Endothelial cell of umbilical vein (primary cell): ENCODE data around the gene MRPL53. TPM values are rescaled to one million over a fixed set of nuclear protein-coding genes. Genes with fewer than 3 reads are reported as not detected.

Experiments
- BruUV-seq: library from RNA; stranded (reverse); fragments of 400-500 nt; replicated peaks from 2 replicates; lab custom pipeline; 2021; lab: Mats Ljungman, UMichigan
- CTCF ChIA-PET: fragments of 300-600, 350-600 bp; sonication (Branson Sonifier 250); formaldehyde crosslinking; loops from one replicate; lab custom pipeline; 2021; ENCODE audit warnings: antibody characterized with exemption, inconsistent platforms; lab: Charles Lee
- POLR2A ChIA-PET: fragments of 300-600, 350-600 bp; sonication (Branson Sonifier 250); formaldehyde crosslinking; loops from one replicate; lab custom pipeline; 2021; ENCODE audit warnings: antibody characterized with exemption, inconsistent platforms; lab: Charles Lee
- DNase-seq: peaks from one replicate; pipeline ENCODE4 v3.0.0-alpha.2; 2011; ENCODE audit warnings: low read depth, low spot score
- FAIRE-seq: peaks from 2 replicates; lab custom pipeline; 2011; peaks lifted over from hg19 to GRCh38; lab: Jason Lieb, UNC
- H2AFZ ChIP-seq: 2 replicates; pipeline ENCODE4 v1.6.0; 2012; ENCODE audit warnings: low read depth, low read length, control low read depth, inconsistent platforms
- H3K27ac ChIP-seq: 2 replicates; pipeline ENCODE4 v1.5.1; 2011; ENCODE audit warnings: low read depth, mild to moderate bottlenecking, control low read depth, low read length, moderate library complexity; ENCODE audit not compliant: insufficient read depth
- H3K27me3 ChIP-seq, 2 experiments: 2 replicates each; pipeline versions ENCODE4 v1.6.0 to v1.6.1; 2011; ENCODE audit warnings: low read length in 2 of 2, mixed read lengths in 1 of 2; ENCODE audit not compliant: control insufficient read depth in 2 of 2, insufficient read depth in 2 of 2
- H3K36me3 ChIP-seq, 2 experiments: 2 replicates in 1 of 2; 3 replicates in 1 of 2; pipeline ENCODE4 v1.5.1; 2011; ENCODE audit warnings: low read length in 2 of 2, mild to moderate bottlenecking in 1 of 2, moderate library complexity in 1 of 2; ENCODE audit not compliant: control insufficient read depth in 2 of 2, insufficient read depth in 2 of 2; ENCODE audit errors: extremely low read depth in 1 of 2
- H3K4me1 ChIP-seq: 3 replicates; pipeline ENCODE4 v1.5.1; 2011; ENCODE audit warnings: mild to moderate bottlenecking, low read length; ENCODE audit not compliant: control insufficient read depth, insufficient read depth; ENCODE audit errors: extremely low read depth
- H3K4me2 ChIP-seq: 2 replicates; pipeline ENCODE4 v1.6.1; 2011; ENCODE audit warnings: low read length, control low read depth, mixed read lengths; ENCODE audit not compliant: insufficient read depth
- H3K4me3 ChIP-seq, 3 experiments: fragments of 200-600 bp in 1 of 3; sonication (generic), shearing (Covaris generic) in 1 of 3; replicated peaks in 1 of 3; 2 replicates each; pipeline ENCODE4 v1.5.1; 2011 to 2016; ENCODE audit warnings: control low read depth in 3 of 3, low read length in 3 of 3, mild to moderate bottlenecking in 2 of 3, inconsistent platforms in 1 of 3, low read depth in 1 of 3, moderate library complexity in 1 of 3; ENCODE audit not compliant: insufficient read depth in 1 of 3
- H3K79me2 ChIP-seq: 2 replicates; pipeline ENCODE4 v1.6.0; 2012; ENCODE audit warnings: low read length, inconsistent platforms; ENCODE audit not compliant: control insufficient read depth, insufficient read depth
- H3K9ac ChIP-seq: replicated peaks from 2 replicates; pipeline ENCODE3; 2011; ENCODE audit warnings: low read length, control low read depth; ENCODE audit not compliant: insufficient read depth; ENCODE audit errors: extremely low read depth
- H3K9me1 ChIP-seq: replicated peaks from 3 replicates; pipeline ENCODE4 v1.6.0; 2011; ENCODE audit warnings: mild to moderate bottlenecking, low read length; ENCODE audit not compliant: control insufficient read depth, insufficient read depth; ENCODE audit errors: extremely low read depth
- H3K9me3 ChIP-seq: replicated peaks from 2 replicates; pipeline ENCODE4 v1.5.1; 2012; ENCODE audit warnings: low read length, inconsistent platforms; ENCODE audit not compliant: control insufficient read depth, insufficient read depth
- H4K20me1 ChIP-seq: replicated peaks from 2 replicates; pipeline ENCODE3; 2011; ENCODE audit warnings: mild to moderate bottlenecking, low read length; ENCODE audit not compliant: control insufficient read depth, insufficient read depth; ENCODE audit errors: extremely low read depth
- CTCF ChIP-seq, 2 donors: IDR thresholded peaks; 1 replicate in 1 of 2; 2 replicates in 1 of 2; pipeline ENCODE4 v1.5.1; 2011; ENCODE audit warnings: low read length in 2 of 2, mild to moderate bottlenecking in 2 of 2, moderate library complexity in 2 of 2, control low read depth in 1 of 2, inconsistent platforms in 1 of 2, low read depth in 1 of 2; ENCODE audit not compliant: insufficient read depth in 1 of 2; ENCODE audit errors: extremely low read depth in 1 of 2
- EZH2 ChIP-seq: IDR thresholded peaks from 2 replicates; pipeline ENCODE4 v1.6.1; 2012; ENCODE audit warnings: borderline replicate concordance, low read depth, mild to moderate bottlenecking, moderate library complexity, low read length, inconsistent platforms; ENCODE audit not compliant: severe bottlenecking
- FOS ChIP-seq: IDR thresholded peaks from 2 replicates; pipeline ENCODE4 v1.6.1; 2011; ENCODE audit warnings: mild to moderate bottlenecking, low read length, moderate library complexity, borderline replicate concordance; ENCODE audit not compliant: insufficient read depth
- GATA2 ChIP-seq: IDR thresholded peaks from 2 replicates; pipeline ENCODE4 v1.7.0; 2011; ENCODE audit warnings: low read depth, mild to moderate bottlenecking, moderate library complexity, mixed read lengths, low read length; ENCODE audit not compliant: insufficient read length, insufficient read depth
- JUN ChIP-seq: IDR thresholded peaks from 2 replicates; pipeline ENCODE4 v1.6.1; 2011; ENCODE audit warnings: borderline replicate concordance, low read depth; ENCODE audit not compliant: insufficient read length, insufficient read depth
- MAX ChIP-seq: IDR thresholded peaks from 2 replicates; pipeline ENCODE4 v1.6.1; 2011; ENCODE audit not compliant: insufficient read depth, insufficient read length
- MYC ChIP-seq: IDR thresholded peaks from one replicate; pipeline ENCODE4 v1.6.1; 2011; ENCODE audit warnings: mild to moderate bottlenecking, low read depth, low read length
- POLR2A ChIP-seq: IDR thresholded peaks from 2 replicates; pipeline ENCODE4 v1.6.1; 2012; ENCODE audit warnings: low read depth, mild to moderate bottlenecking, control low read depth, low read length
- POLR2AphosphoS5 ChIP-seq: IDR thresholded peaks from 2 replicates; pipeline ENCODE4 v1.6.1; 2012; ENCODE audit warnings: low read depth, mild to moderate bottlenecking, control low read depth, low read length, moderate library complexity; ENCODE audit not compliant: insufficient read depth
- dilution Hi-C: fragments of 300-500 bp; cut with MboI; formaldehyde crosslinking; loops from one replicate; pipeline ENCODE4 v1.15.0; 2019; ENCODE audit warnings: low sequenced_read_pairs; ENCODE audit not compliant: extremely low pct_ligation_motif_present
- intact Hi-C: fragments of 100-400 bp; cut with micrococcal nuclease; formaldehyde crosslinking; loops from one replicate; pipeline ENCODE4 v1.10.0; 2022
- polyA plus RNA-seq, 4 experiments: library from polyadenylated mRNA; depleted of rRNA in 3 of 4; stranded (reverse) in 3 of 4; unstranded in 1 of 4; fragments of >200 nt; gene quantifications; 2 replicates each; pipeline versions ENCODE4 v1.2.1 to v1.2.3, GENCODE V29; 2011 to 2012; ENCODE audit warnings: missing spikeins in 1 of 4
- total RNA-seq: library from RNA; stranded (reverse); gene quantifications from 2 replicates; pipeline ENCODE4 v1.2.3, GENCODE V29; 2021

Gene MRPL53
- total and polyA plus RNA-seq, 2 donors (not counting 3 experiments of a cell fraction or from before 2014, with no cell fraction given), result 68.7 to 69.7 TPM

- Histone ChIP-seq H3K9me3 (no peaks in the 10 kb centered on the region), H3K4me3 (no peak overlapping the region), H4K20me1 (no peaks in the 10 kb centered on the region), H3K27ac (no peak overlapping the region), H3K9me1 (no peaks in the 10 kb centered on the region), H3K4me1 (peaks cover 32% of the 10 kb centered on the region), H3K79me2 (no peaks in the 10 kb centered on the region), H3K36me3 (no peaks in the 10 kb centered on the region), H2AFZ (no peak overlapping the region), H3K9ac (no peak overlapping the region), H3K4me2 (no peak overlapping the region), H3K27me3 (peaks cover 23 to 40% of the 10 kb centered on the region in 2 experiments)
- no peak for TF ChIP-seq POLR2A
- no peak for TF ChIP-seq MAX
- no peak for TF ChIP-seq FOS
- no peak for TF ChIP-seq GATA2
- no peak for TF ChIP-seq JUN
- no peak for TF ChIP-seq EZH2
- no peak for TF ChIP-seq MYC
- TF ChIP-seq CTCF (IDR thresholded peaks at IDR 0.05; ENCODE audit: extremely low read depth in 1 of 2, insufficient read depth in 1 of 2, low read depth in 1 of 2, low read length in 2 of 2), result no peak
- TF ChIP-seq POLR2AphosphoS5, result no peak
- dilution Hi-C loops, result no loop called here
- intact Hi-C loops, result loop anchor here (5.0 kb wide), 2 partner anchors 32 to 152 kb away; partner anchors contain the start of gene SEMA4F
- ChIA-PET CTCF (interaction anchor here (1.0 to 1.6 kb wide), 6 partner anchors 9 to 88 kb away, joined by 3 to 7 read pairs (median 4); partner anchors contain the start of genes CCDC142, INO80B and TTC31), POLR2A (interaction anchor here (1.1 kb wide), 1 partner anchor 29 kb away, joined by 3 read pairs; the partner anchor contains the start of gene AUP1)
- DNase-seq (no peak), FAIRE-seq (no peak)
- no TSS peak for BruUV-seq
Measured at GRCh38 chr2:74499940-74500577, 27.6 kb upstream of the MRPL53 start.
